Stimulated activated naive CD8-positive, alpha-beta T cell treated with anti-CD3 and anti-CD28 coated beads, Interleukin-15, amount 100 ng/mL, for 72 hours (primary cell): Measurements from ENCODE around the gene IL3RA.
A peak's percentile ranks its signal among the peaks of the same experiment; 100 is the strongest.
"Not testable (repeated sequence)": the region's sequence is repeated elsewhere in the genome, so short reads cannot be mapped to it uniquely, and the experiment has no call there.

Source experiments
- ATAC-seq: fragments of 150-1000 bp; cut with Tn5 transposase; 2 replicates; pipeline ENCODE4 v1.10.0; 2021; ENCODE audit warnings: mild to moderate bottlenecking, moderate library complexity
- DNase-seq, 2 donors: peaks; one replicate each; pipeline ENCODE4 v3.0.0; 2021 to 2022
- H3K27ac Mint-ChIP-seq, 2 donors: one replicate each; pipeline ENCODE4 v1.8.0; 2022; ENCODE audit warnings: mild to moderate bottlenecking in 2 of 2, mixed read lengths in 2 of 2, moderate library complexity in 2 of 2
- H3K27me3 Mint-ChIP-seq: one replicate; pipeline ENCODE4 v1.8.0; 2022; ENCODE audit warnings: mixed read lengths
- H3K4me1 Mint-ChIP-seq: one replicate; pipeline ENCODE4 v1.8.0; 2022; ENCODE audit warnings: mild to moderate bottlenecking, mixed read lengths
- H3K4me3 Mint-ChIP-seq, 2 donors: one replicate each; pipeline ENCODE4 v1.8.0; 2022; ENCODE audit warnings: mild to moderate bottlenecking in 2 of 2, mixed read lengths in 2 of 2, moderate library complexity in 1 of 2
- H3K9me3 Mint-ChIP-seq, 2 donors: one replicate each; pipeline ENCODE4 v1.8.0; 2022; ENCODE audit warnings: mixed read lengths in 2 of 2

Gene IL3RA

DNA sequence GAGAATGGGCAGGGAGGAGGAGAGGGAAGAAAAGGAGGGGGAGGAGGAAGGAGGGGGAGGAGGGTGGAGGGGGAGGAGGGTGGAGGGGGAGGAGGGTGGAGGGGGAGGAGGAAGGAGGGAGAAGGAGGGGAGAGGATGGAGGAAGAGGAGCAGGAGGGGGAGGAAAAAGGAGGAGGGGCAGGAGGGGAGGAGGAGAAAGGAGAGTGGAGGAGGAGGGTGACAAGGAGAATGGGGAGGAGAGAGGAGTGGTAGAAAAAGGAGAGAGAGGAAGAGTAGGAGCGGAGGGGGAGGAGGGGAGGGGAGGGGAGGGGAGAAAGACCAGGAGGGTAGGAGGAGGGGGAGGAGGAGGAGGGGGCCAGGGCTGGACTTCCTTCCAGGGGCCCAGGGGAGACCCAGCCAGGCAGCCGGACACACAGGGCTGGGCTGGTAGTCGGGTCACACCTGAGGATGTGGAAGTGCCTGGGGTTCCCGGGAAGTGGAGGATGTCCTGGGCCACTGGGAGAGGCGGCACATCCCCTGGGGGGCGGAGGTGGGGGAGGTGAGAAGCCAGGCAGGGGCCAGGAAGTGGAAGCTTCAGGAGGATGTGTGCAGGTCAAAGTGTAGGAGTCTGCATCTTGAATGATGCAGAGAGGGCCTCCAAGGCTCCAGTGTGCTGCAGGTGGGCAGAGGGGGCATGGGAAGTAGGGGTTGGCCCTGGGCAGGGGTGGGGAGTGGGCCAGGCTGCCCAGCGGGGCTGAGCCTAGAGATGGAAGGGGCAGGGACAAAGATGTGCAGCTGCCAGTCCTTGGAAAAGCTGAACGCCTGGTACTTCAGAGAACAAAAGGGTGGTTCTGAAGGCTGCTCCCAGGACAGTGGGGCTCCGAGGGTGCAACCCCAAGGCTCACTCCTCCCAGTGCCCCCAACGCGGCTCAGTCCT is 18.8 kb downstream of the IL3RA start:
- ATAC-seq: peak; percentile 64
- Mint-ChIP-seq H3K27ac (peak overlapping the region in 1 of 2 donors; percentile 59), H3K4me1 (peaks cover 8% of the 10 kb centered on the region)

DNA sequence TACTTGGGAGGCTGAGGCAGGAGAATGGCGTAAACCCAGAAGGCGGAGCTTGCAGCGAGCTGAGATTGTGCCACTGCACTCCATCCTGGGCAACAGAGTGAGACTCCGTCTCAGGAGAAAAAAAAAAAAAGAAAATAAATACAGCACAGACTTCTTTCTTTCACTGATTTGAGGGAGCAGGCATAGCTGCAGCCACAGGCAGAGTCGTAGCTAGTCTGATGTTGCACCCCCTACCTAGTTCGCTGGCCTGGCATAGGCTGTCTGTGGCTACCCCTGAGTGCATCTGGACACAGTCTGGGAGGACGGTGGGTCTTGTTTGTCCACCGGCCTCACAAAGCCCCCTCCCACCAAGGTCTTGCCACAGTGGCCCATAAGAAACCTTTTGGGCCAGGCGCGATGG is 21.4 kb downstream of the IL3RA start:
- Mint-ChIP-seq H3K27me3 (no peaks in the 10 kb centered on the region), H3K4me1 (peaks cover 8% of the 10 kb centered on the region), H3K4me3 (no peak overlapping the region), H3K9me3 (peaks cover 3 to 9% of the 10 kb centered on the region in 2 donors), H3K27ac (no peak overlapping the region)
- ATAC-seq (no peak), DNase-seq (no peak)

More for the DNA sequence above, 18.8 kb downstream of the IL3RA start:
- Mint-ChIP-seq H3K4me3 (no peak overlapping the region), H3K9me3 (peaks cover 3 to 9% of the 10 kb centered on the region in 2 donors), H3K27me3 (no peaks in the 10 kb centered on the region)
- no peak for DNase-seq

DNA sequence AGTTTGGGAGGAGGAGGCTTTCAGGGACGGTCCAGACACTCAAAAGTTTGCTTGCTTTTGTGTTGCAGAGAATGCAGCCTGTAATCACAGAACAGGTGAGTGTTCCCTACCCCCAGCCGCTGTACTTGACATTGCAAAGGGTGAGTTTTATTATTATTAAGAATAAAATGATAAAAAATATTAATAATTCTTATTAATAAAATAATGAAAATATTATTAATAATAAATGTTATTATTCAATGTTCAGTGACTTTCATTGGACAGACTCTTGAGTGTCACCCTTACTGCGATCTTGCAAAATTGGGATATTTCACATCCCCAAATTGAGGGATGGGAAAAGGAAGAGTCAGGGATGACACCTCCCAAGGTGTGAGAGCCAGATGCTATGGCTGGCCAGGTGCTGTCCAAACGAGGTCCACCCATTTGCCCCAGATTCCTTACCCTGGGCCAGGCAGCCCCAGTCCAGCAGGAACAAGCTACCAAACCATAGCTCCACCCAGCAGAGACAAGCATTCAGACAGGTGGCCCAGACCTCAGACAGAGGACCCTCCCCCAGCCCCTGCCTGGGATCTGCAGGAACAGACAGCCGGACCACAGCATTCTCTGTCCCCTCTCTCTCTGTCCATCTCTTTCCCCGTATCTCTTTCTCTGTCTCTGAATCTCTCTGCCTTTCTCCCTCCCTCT is 22.4 kb downstream of the IL3RA start:
- no peak for DNase-seq
- Mint-ChIP-seq H3K4me1 (peaks cover 8% of the 10 kb centered on the region), H3K4me3 (no peak overlapping the region), H3K9me3 (peaks cover 3 to 9% of the 10 kb centered on the region in 2 donors), H3K27ac (peak overlapping the region in 1 of 2 donors; percentile 70), H3K27me3 (no peaks in the 10 kb centered on the region)
- ATAC-seq: no peak

DNA sequence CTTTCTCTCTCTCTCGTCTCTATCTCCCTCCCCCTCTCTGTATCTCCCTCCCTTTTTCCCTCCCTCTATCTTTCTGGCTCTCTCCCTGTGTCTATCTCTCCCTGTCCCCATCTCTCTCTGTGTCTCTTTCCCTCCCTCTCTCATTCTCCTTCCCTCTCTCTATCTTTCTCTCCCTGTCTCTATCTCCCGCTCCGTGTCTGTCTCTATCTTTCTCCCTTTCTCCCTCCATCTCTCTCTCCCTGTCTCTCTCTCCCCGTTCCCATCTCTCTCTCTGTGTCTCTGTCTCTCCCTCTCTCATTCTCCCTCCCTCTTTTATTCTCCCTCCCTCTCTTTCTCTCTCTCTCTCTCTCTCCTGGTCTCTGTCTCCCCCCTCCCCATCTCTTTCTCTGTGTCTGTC is 22.9 kb downstream of the IL3RA start:
- Mint-ChIP-seq H3K27ac (peak overlapping the region; percentile 37 to 70), H3K4me3 (no peak overlapping the region), H3K9me3 (peaks cover 3 to 9% of the 10 kb centered on the region in 2 donors), H3K27me3 (no peaks in the 10 kb centered on the region), H3K4me1 (peaks cover 8% of the 10 kb centered on the region)
- ATAC-seq (no peak), DNase-seq (no peak)

DNA sequence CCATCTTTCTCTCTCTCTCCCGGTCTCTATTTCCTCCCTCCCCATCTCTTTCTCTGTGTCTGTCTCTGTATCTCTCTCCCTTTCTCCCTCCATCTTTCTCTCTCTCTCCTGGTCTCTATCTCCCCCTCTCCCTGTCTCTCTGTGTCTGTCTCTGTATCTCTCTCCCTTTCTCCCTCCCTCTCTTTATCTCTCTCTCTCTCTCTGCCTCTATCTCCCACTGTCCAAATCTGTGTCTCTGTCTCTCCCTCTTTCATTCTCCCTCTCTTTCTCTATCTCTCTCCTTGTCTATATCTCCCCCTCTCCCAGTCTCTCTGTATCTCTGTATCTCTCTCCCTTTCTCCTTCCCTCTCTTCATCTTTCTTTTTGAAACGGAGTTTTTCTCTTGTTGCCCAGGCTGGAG is 23.6 kb downstream of the IL3RA start:
- peaks cover 3 to 9% of the 10 kb centered on the region in 2 donors for H3K9me3 Mint-ChIP-seq
- no peaks in the 10 kb centered on the region for H3K27me3 Mint-ChIP-seq
- peaks cover 8% of the 10 kb centered on the region for H3K4me1 Mint-ChIP-seq
- H3K4me3 Mint-ChIP-seq: no peak overlapping the region
- ATAC-seq (no peak), DNase-seq (no peak)
- peak overlapping the region in 1 of 2 donors; percentile 15 for H3K27ac Mint-ChIP-seq

DNA sequence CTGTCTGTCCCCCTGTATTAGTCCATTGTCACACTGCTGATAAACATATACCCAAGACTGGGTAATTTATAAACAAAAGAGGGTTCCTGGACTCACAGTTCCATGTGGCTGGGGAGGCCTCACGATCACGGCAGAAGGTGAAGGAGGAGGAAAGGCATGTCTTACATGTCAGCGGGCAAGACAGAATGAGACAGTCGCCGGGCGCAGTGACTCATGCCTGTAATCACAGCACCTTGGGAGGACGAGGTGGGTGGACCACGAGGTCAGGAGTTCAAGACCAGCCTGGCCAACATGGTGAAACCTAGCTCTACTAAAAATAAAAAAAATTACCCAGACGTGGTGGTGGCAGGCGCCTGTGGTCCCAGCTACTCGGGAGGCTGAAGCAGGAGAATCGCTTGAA is 24.7 kb downstream of the IL3RA start:
- H3K4me3 Mint-ChIP-seq: no peak overlapping the region
- H3K4me1 Mint-ChIP-seq: no peaks in the 10 kb centered on the region
- H3K9me3 Mint-ChIP-seq: peaks cover 3 to 9% of the 10 kb centered on the region in 2 donors
- DNase-seq: no peak
- no peak for ATAC-seq
- no peak overlapping the region for H3K27ac Mint-ChIP-seq
- no peaks in the 10 kb centered on the region for H3K27me3 Mint-ChIP-seq

DNA sequence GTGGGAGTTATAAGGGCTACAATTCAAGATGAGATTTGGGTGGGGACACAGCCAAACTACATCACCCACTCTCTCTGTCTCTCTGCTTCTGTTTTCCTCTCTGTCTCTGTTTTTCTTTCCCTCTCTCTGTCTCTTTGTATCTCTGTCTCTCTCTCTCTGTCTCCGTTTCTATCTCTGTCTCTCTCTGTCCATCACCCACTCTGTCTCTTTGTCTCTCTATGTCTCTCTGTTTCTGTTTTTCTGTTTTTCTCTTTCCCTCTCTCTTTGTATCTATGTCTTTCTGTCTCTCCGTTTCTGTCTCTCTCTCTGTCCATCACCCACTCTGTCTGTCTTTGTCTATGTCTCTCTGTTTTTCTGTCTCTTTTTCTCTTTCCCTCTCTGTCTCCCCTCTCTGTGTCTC is 25.3 kb downstream of the IL3RA start:
- H3K27me3 Mint-ChIP-seq: no peaks in the 10 kb centered on the region
- H3K4me3 Mint-ChIP-seq: no peak overlapping the region
- peaks cover 3 to 9% of the 10 kb centered on the region in 2 donors for H3K9me3 Mint-ChIP-seq
- DNase-seq (no peak), ATAC-seq (no peak)
- no peaks in the 10 kb centered on the region for H3K4me1 Mint-ChIP-seq
- H3K27ac Mint-ChIP-seq: peak overlapping the region; percentile 0 to 67

DNA sequence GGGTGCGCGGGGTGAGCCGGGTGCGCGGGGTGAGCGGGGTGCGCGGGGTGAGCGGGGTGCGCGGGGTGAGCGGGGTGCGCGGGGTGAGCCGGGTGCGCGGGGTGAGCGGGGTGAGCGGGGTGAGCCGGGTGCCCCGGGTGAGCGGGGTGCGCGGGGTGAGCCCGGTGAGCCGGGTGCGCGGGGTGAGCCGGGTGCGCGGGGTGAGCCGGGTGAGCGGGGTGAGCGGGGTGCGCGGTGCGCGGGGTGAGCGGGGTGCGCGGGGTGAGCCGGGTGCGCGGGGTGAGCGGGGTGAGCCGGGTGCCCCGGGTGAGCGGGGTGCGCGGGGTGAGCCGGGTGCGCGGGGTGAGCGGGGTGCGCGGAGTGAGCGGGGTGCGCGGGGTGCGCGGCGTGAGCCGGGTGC is 29.8 kb downstream of the IL3RA start:
- not testable (repeated sequence) for H3K4me3 Mint-ChIP-seq, DNase-seq, ATAC-seq, H3K27me3 Mint-ChIP-seq, H3K27ac Mint-ChIP-seq, H3K9me3 Mint-ChIP-seq, H3K4me1 Mint-ChIP-seq

DNA sequence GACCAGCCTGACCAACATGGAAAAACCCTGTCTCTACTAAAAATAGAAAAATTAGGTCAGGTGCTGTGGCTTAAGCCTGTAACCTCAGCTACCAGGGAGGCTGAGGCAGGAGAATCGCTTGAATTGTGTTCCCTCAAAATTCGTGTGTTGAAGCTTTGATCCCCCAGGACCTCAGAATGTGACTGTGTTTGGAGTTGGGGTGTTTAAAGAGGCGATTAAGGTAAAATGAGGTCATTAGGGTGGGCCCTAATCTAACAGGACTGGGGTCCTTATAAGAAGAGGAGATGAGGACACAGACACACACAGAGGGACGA is 31.8 kb downstream of the IL3RA start:
- ATAC-seq (no peak), DNase-seq (no peak)
- H3K4me3 Mint-ChIP-seq: no peak overlapping the region
- H3K4me1 Mint-ChIP-seq: peaks cover 9% of the 10 kb centered on the region
- H3K27ac Mint-ChIP-seq: peak overlapping the region; percentile 73 to 74
- no peaks in the 10 kb centered on the region for H3K27me3 Mint-ChIP-seq
- H3K9me3 Mint-ChIP-seq: no peaks in the 10 kb centered on the region

DNA sequence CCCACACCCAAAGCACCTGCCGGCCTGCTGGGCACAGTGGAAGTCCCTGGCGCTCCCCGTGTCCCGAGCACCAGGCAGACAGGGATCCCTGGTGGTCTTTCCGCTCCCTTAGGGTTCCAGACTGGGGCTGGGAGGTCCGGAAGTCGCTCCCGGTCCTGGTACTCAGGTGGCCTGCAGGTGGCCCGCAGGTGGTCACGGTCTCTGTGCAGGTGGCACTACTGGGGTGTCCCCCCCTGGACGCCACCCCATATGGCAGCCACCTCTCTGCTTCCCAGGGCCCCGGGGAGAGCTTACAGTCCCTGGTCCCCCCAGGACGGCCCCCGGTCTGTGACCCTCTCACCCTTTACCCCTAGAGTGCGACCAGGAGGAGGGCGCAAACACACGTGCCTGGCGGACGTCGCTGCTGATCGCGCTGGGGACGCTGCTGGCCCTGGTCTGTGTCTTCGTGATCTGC is 41.7 kb downstream of the IL3RA start:
- peaks cover 6% of the 10 kb centered on the region for H3K4me1 Mint-ChIP-seq
- DNase-seq (peak in 1 of 2 donors; percentile 14), ATAC-seq (peak; percentile 65)
- H3K4me3 Mint-ChIP-seq: no peak overlapping the region
- peak overlapping the region in 1 of 2 donors; percentile 93 for H3K27ac Mint-ChIP-seq
- H3K9me3 Mint-ChIP-seq: no peaks in the 10 kb centered on the region
- H3K27me3 Mint-ChIP-seq: no peaks in the 10 kb centered on the region

DNA sequence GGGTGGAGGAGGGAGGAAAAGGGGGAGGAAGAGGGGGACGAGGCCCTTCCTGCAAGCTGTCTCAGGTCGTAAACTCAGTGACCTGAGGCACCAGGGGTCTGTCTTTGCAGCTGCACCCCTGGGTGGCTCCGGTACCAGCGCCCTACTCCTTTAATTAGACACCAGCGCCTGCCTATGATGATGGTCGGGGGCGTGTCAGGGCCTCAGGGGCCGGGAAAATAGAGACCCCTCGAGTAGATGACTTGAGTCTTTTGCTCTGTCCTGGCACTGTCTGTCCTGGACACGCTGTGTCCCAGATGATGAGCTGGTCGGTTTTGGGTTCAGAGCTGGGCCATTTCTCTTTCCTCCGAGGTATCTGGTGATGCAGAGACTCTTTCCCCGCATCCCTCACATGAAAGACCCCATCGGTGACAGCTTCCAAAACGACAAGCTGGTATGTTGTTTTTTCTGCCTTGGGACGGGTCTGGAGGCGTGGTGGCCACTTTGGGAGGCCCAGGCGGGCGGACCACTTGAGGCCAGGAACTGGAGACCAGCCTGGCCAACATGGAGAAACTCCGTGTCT is 44.2 kb downstream of the IL3RA start:
- Mint-ChIP-seq H3K9me3 (no peaks in the 10 kb centered on the region), H3K27ac (peak overlapping the region in 1 of 2 donors; percentile 27), H3K27me3 (no peaks in the 10 kb centered on the region), H3K4me3 (no peak overlapping the region), H3K4me1 (peaks cover 6% of the 10 kb centered on the region)
- ATAC-seq (peak; percentile 41), DNase-seq (peak in 1 of 2 donors; percentile 18)

DNA sequence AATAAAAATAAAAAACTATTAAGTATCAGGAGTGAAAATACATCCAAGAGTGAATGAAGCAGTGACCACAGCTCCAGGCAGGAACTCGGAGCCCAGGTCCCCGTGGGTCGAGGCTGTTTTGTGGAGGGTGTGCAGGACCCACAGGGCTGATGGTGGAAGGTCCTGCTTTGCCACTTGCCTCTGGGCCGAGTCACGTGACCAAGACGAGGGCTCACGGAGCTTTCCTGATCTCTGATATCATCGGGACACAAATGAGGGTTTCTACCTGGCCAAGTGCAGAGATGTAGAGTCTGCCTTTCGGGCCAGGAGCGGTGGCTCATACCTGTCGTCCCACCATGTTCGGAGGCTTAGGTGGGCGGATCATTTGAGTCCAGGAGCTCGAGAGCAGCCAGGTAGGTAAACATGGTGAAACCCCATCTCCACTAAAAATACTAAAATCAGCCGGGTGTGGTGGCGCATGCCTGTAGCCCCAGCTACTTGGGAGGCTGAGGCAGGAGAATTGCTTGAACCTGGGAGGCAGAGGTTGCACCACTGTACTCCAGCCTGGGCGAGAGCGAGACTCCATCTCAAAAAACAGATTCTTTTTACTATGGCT is 48.2 kb downstream of the IL3RA start:
- H3K9me3 Mint-ChIP-seq: no peaks in the 10 kb centered on the region
- ATAC-seq: no peak
- no peaks in the 10 kb centered on the region for H3K27me3 Mint-ChIP-seq
- no peak for DNase-seq
- H3K4me1 Mint-ChIP-seq: peaks cover 39% of the 10 kb centered on the region
- no peak overlapping the region for H3K4me3 Mint-ChIP-seq
- H3K27ac Mint-ChIP-seq: peak overlapping the region in 1 of 2 donors; percentile 59

DNA sequence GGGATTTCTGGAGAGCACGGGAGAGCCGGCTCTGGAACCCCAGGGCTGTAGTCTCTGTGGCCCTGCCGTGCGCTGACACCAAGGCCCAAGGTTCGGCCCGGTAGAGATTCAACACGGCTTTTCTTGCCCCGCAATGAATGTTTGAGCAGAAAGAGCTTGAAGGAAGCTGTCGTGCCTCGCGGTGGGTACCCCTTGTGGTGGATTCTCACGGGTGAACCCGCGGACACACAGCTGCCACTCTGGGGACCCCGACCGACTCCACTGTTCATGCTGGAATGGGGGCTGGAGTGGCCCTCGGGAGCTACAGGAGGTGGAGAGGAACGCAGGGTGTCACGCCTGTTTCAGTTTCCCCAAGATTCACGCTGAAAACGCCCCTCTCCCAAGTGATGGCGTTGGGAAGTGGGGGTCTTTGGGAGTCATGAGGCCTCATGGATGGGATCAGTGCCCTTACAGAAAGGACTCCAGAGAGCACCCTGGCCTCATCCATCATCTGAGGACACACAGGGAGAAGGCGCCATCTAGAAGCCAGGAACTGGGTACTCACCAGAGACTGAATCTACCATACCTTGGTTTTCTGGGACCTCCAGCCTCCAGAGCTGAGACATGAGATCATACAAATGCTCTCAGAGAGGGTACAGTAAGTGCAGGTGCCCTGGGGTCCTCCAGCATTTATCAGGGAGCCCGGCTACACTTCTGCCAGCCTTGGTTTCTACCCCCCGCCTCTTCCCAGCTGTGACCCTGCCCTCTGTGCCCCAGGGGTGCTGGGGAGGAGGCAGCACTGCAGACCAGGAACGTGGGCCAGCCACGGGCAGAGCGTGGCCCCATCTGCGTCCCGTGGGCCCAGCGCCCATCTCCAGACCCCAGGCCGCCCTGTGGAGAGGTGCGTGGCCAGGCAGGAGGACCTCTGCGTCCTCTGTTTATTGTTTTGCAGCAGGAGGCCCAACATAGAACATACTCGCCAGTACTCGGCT is 49.0 kb downstream of the IL3RA start:
- Mint-ChIP-seq H3K4me1 (peaks cover 44% of the 10 kb centered on the region), H3K4me3 (no peak overlapping the region), H3K27me3 (no peaks in the 10 kb centered on the region), H3K27ac (peak overlapping the region in 1 of 2 donors; percentile 84), H3K9me3 (no peaks in the 10 kb centered on the region)
- ATAC-seq: no peak
- DNase-seq: peak in 1 of 2 donors; percentile 11

DNA sequence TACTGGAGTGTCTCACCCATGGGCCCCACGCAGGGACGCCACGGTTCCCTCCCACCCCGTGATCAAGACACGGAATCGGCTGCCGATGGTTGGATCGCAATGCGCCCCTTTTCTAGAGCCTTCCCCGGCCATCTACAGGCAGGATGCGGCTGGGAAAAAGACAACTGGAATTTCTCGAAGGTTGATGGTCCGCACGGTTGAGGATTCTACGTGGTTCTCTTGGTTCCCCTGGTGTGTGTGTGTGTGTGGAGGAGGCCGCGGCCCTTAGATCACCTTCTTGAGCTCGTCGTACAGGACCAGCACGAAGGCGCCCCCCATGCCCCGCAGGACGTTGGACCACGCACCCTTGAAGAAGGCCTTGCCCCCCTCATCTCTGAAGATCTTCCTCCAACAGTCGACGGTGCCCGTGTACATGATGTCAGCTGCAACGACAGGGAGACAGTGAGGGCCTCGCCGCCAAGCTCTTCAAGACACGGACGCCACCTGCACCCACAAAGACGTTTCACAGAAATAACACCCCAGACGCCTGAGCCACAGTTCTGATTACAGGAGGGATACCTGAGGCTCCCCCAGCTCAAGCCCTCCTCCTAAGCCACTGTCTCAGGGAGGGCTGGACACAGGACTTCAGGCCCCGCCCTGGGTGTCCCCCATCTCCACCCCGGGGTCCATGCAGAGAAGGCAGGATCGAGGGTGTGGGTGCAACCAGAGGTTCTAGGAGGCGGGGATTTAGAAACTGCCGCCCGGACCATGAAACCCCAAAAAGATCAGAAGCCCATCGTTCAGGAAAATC is 49.9 kb downstream of the IL3RA start:
- Mint-ChIP-seq H3K4me1 (peaks cover 54% of the 10 kb centered on the region), H3K9me3 (no peaks in the 10 kb centered on the region), H3K27me3 (no peaks in the 10 kb centered on the region), H3K27ac (peak overlapping the region in 1 of 2 donors; percentile 84), H3K4me3 (no peak overlapping the region)
- DNase-seq (peak in 1 of 2 donors; percentile 13), ATAC-seq (no peak)
